HG03432 (cell line): ENCODE data around the gene ETS2.

Experiments used
- ATAC-seq: cut with Tn5 transposase; IDR thresholded peaks from one replicate; pipeline ENCODE4 v1.9.1; 2021; ENCODE audit warnings: mild to moderate bottlenecking, moderate library complexity; ENCODE audit not compliant: unreplicated experiment

ETS2 gene

DNA sequence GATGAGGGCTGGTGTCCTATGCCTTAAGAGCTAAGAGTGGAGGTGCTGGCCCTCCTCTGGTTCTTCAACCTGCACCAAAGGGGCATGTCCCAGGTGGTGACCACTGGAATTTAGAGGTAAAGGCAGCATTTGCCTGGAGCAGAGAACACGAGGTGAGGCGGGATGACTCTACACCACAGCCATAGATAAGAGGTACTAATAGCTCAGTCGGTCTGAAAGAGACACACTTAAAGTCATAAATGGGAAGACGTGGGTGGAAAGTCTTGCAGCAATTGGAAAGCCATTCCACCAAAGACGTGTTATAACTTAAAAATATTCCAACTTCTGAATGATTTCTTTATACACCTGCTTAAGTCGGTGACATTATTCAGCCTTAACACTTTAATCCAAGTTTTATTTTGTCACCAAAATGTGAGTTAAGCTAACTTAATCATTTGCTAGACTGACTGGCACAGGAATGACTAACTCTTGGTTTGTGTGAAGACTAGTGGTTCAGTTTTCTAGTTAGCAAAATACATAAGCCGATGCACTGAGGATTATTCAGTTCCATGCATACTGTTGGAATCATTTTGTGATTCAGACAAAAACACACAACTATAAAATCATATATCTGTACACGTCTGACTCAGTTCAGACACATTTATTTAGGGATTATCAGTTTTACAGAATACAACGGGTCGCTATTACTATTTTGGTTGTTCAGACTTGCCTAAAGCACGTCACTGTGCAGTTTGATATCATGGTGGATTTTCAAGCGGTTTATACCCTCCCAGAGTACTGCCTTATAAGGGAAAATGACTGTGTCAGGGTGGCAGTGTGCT is 4.6 kb upstream of the ETS2 start:
- ATAC-seq: no peak

DNA sequence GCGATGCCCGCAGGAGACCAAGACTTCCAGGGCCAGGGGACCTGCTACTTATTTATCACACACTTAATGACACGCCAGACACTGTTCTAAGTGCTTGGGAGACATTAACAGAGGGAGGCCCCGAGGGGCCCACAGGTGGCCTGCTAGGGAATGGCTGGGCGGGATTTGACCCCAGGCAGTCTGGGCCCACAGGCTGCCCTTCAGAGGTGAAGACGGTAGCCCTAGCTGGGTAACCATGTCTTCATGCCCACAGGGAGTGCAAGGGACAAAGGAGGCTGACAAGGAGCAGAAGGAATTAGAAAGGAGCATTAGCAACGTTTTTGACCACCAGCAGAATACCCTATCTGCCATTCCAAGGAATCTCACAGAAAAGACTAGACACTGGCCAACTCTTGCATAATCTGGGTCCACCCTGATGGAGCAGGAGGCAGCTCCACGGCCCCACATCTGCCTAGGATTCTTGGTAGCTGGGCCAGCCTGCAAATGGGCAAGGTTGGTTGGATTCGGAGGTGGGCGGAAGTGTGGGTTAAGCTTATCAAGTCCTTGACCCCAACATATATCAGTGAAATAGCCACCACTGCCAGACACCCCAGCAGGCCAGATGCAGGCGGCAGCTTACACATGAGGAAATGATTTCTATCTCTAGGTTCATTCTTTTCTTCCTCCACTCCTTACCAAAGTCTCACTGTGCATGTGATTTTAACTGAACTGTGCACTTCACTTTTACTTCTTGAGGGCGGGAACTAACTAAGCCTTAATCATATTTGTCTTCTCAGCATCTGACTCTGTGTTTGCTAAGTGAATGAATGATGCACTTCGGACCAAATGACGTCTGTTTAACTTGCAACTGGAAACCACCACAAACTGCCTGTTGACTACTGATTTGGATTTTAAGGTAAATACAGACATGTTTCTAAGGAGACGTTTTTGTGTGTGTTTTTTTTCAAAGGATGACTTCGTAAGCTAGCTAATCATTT is 3.4 kb upstream of the ETS2 start:
- no peak for ATAC-seq

DNA sequence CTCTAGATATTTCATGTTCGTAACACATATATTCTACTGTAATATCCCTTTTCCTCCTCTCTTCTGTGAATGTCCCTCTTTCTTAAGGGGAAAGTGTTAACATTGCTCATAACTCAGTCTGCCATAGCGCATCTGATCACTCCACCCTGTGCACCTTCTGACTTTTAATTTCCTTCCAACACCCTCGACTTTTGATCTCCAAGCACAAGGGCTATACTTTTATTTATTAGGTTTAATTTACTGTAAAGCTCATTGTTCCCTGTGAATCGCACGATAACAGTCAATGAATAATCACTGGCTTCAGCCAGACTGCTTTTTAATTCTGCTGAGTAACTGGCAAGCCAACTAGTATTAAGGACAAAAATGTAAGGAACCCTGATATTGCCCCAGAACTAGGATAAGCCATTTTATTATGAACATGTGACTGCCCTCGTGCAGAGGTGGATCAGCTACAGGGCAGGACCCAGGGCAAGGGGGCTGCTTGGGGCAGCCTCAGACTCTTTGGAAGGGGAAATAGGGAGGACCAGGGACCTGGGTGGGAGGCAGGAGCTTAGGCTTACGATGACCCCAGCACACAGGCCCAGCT is 2.6 kb upstream of the ETS2 start:
- ATAC-seq: no peak

DNA sequence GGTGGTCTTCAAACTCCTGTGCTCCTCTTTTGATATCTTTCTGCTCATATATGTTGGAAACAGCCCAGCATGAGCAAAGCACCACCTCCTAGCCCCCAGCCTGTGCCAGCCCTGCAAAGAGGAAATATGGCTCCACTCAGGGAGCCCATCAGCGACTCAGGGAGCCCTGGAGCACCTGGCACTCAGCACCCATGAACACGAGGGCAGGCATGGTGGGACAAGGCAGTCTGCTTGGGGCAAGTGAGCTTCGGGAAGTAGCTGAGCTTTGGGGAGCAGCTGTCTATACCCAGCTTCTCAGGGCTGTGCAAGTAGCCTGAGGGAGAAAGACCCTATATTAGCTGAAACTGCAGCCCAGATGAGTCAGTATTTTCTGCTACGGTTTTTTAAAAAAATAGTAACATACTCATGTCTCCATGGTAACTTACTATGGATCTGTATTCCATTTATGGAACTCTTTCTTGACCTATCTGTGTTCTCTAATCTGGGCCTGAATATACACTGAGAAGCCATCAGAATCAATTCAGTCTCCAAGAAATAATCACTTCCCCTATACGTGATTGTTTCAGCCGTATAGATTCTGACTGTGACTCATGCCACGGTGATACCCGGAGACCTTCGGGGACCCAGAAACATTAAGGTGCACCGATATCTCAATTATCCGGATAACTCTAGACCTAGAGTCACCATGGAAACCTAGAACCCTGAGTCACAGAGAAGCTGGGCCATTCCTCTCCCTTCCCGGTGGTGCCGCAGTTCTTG is 1.5 kb upstream of the ETS2 start:
- ATAC-seq: no peak

DNA sequence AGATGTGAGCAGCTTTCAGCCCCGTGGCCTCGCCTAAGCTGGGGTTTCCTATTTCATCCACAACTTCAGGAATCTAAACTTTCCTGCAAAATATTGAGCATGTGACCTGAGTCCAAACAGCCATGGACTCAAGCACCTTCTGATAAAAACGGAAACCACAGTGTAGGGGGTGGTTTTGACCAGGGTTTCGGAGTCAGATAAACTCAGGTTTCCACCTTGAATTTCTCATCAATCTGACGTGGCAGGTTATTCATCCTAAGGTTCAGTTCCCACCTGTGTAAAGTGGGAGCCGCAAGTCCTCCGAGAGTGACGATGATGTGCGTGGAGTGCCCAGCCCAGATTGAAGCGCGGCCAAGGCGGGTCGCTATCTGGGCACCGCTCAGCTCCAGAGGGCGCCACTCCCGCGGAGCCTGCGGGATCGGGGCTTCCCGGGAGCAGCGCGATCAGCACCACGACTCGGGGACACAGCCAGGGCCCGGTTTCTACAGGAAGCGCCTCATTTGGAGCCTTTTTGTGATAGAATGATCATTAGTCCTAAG is 871 bp upstream of the ETS2 start:
- ATAC-seq: peak; percentile 25

DNA sequence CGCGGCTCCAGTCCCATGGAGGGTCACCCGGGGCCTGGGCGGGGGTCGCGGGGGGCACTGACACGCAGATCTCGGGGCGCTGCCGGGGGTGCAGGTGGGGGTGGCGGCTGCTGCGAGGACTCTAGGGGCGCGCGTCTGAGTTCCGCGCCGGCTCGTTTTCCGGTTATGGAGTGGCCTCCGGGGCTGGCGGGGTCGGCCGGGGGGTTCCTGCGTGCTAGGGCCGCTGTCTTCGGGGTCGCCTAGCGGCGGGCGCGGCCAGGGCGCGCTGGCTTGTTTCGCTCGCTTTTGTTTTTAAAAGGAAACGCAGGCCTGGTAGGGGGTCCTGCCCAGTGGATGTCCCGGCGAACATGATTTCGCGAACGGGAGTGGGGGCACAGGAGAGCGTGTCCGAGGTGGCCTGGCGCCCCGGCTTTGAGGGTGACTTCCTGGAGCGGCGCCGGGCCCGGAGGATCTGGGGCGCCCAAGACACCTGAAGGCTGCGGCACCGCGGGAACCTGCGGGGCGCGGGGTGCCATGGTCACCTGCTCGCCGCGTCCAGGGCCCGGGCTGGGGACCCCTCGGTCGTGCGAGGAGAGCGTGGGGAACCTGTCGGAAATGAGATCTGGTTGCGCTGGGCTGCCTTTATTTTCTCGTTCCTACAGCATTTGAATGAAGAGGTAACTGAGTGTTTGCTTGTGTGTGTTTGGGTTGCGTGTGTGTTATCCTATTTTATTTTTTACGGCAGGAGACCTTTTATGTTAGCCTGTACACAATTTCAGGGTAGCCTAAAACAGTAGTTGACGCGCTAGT is 618 bp downstream of the ETS2 start:
- ATAC-seq: peak; percentile 35

DNA sequence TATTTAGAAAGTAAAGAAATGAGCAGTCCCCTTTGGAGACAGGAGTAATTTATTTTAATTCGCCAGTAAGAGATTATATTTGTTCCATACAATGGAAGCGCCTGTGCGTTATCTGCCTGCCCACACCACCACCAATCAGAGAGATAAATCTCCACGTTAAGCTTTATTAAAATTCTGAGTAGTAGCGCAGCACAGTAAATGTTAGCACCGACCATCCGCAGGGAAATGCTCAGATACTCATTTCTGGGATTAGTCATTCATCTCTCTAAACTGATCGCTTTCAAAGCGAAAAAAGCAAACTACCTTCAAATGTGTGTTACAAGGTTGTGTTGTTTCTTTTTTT is 1.2 kb downstream of the ETS2 start:
- ATAC-seq: no peak

DNA sequence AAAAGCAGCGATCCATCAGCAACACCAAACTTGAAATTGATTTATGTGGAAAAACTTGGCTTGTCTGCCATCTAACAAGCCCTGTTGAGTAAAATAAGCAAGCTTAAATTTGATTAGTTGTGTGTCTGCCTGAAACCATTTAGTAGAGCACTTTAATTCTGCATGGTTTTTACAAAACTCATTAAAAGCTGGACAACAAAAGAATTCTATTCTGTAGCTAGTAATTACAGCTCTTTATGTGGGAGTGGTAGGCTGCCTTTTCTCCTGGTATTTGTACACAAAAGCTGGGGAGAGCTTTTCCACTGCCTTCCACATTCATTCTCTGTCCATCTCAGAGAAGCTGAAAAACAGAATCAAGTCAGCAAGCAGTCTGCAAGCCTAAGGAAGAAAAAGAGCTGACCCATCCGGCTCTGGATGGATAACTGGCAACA is 1.7 kb downstream of the ETS2 start:
- ATAC-seq: no peak

DNA sequence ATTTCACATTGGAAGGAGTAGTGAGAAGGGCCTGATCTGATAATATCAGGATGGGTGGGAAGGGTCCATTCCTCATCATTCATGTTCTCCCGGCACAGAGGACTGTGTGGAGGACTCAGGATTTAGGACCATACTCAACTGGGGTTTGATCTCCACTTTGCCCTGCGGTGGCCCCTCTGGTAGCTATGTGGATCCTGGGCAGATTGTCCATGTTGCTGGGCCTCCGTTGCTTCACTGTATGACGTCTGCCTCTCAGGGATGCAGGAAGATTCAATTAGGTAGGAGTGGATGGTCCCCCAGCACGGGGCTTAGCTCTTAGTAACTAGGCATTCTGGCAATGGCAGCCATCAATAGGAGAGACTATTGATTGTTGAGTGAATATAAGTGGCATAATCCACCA is 2.3 kb downstream of the ETS2 start:
- no peak for ATAC-seq

DNA sequence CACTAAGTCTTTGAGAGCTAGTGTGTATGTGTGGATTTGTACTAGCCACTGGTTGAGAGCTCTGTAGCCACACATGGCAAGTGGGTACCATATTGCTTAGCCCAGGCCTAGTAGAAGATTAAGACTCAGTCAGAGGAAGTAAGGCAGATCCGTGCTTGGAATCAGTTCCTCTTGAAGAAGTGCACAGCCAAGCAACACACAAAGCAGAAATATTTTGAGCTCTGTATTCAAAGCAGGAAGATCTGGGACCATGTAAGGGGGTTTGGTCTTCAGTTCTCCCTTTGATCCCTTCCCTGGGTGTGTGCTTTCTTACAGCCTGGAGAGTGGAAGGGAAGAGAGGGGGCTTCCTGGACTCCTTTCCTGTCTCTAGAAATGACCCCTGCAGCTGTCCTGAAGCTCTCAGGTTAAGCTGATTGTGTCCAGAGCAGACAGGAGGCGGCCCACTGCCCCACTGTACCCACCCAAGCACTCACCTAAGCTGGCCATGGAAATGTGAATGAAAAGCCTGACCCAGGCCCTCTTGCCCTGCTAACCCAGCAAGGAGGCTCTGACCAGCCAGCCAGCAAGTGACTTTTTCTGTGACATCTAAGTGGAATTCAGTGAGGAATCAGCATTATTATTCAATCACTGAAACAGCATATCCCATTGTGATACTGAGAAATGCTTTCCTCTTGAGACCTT is 3.6 kb downstream of the ETS2 start:
- no peak for ATAC-seq

DNA sequence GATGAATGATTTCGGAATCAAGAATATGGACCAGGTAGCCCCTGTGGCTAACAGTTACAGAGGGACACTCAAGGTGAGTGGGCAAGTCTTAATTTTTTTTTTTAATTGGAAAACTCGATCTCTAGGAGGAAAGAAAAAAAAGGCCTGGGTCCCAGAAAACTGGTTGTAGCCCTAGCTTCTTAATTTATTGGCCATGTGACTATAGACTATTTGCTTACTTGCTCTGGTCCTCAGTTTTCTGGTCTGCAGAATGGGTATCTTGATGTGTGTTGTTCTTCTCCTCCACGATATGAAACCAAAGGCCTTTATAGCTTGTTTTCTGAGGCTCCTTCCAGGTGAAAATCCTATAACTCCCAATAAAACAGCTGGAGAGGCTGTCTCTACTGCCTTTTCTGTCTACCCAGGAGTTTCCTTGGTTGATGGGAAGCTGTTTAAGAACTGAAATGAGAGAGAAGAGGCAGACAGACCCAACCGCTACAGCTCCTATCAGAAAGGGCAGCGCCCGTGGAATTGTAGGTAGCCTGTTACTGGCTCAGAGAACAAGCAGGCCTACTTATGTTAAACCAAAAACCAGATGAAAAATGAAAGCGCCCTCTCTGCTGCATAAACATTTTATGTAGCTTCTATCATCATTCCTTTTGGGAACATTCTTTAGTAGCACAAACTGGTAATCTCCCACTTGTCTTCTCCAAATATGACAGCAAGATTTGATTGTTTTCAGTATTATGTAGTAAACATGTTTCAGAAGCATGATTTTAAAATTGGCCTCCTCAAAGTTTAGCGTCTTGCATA is 4.5 kb downstream of the ETS2 start:
- no peak for ATAC-seq

DNA sequence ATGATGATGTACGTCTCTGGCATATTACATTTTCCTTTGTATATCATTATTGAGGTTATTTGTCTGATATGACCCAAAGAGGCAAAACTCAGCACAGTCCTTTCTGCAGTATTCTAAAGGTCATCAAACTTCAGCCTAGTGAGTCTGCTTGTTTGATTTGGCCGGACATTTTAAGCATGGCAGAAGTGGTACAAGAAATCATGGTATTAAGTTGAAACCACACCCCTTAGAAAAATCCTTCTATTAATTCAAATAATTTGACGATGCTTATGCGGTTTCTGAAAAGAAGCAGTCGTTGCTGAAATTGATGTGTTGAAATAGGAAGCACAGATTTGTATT is 5.1 kb downstream of the ETS2 start:
- no peak for ATAC-seq

DNA sequence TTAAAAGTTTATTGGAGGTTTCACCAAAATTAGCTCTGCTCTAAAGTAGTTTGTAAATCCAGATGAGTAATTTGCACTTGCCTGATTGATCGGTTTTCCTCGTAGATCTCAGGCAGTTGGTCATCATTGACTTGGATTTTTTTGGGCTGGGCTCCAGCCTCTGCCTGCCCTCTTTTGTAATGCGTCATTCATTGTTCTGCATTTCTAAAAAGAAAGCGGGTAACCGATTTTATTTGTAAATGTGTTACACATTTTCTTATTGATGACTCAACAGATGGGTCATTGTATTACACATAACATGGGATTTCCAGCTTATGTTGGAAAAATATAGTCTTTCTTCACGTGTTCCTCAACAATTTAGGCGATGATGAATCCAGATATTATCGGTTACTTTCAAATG is 5.5 kb downstream of the ETS2 start:
- no peak for ATAC-seq

DNA sequence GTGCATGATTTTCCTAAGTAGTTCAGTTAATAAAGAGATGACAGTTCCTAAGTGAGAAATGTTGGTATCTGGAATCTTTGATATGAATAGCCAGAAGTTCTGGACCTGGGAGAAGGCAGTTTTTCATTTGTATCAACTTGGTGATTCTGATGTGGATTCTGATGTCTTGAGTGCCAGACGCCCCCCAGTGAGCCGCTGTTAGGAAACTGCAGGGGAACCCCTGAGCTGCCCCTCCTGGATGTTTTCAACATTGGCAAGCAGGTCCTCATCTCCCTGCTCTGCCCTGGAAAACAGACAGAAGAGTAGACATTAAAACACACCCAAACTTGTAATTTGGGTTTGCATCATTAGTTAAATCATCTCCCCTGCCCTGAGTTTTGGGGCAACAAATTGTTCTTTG is 7.4 kb downstream of the ETS2 start:
- no peak for ATAC-seq

DNA sequence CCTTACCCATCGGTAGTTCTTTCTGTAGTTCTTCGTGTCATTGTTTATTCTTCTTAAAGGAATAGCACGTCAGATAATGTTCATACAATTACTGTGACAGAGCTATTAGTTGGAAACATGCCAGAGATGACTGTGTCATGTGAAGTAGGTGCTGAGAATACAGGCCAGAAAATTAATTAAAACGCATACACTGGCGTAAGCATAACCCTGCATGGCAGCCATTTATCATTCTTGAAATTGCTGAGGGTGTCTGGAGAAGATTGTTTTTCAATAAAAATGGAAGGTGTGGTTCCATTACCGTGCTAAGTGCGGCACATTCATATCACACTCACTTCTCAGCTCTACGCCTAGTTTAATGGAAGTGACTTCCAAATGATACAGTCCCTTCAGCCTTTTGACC is 7.8 kb downstream of the ETS2 start:
- ATAC-seq: no peak

DNA sequence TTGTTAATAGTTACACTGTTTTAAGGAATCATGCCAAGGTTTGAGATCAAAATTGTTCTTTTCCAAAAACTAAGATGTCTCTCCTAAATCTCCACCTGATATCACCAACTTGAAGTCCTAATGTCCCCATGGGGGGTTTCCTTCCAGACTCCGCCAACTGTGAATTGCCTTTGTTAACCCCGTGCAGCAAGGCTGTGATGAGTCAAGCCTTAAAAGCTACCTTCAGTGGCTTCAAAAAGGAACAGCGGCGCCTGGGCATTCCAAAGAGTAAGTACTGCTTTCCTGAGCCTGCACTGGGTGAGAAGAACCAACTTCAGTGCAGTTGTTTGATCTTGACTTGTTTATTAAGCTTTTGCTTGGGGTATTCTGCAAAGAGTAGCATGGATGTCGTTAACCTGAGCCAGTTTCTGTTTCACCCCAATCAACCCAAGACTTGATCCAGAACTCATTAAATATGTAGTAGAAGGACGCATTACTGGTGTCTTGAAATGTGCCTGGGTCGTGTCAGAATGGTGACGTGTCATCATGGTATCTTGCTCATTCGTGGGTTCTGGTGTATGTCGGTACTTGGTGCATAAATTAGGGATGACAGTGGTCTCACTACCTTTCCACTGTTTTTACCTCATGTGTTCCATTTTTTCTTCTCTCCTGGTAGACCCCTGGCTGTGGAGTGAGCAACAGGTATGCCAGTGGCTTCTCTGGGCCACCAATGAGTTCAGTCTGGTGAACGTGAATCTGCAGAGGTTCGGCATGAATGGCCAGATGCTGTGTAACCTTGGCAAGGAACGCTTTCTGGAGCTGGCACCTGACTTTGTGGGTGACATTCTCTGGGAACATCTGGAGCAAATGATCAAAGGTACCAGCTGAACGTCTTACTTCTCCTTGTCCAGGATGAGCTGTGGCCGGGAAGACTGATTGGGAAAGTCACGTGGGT is 8.7 kb downstream of the ETS2 start:
- no peak for ATAC-seq

DNA sequence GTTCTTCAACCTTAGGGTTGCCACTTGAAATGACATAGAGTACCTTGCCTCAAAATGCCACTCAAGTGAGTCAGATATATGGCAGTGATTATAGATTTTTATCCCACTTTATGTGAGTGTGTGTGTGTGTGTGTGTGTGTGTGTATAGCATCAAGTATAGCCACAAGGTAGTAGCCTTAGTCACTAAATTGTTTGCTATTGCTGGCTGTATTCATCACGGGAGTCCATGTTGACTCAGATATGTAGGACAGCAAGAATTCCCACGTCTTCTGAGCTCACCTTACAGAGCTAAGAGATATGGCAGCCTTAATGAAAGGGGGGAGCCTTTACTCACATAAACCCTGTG is 9.3 kb downstream of the ETS2 start:
- ATAC-seq: no peak
